Endodermal cell (in vitro differentiated cells): ENCODE data around the gene AXIN2. TPM values are rescaled to one million over a fixed set of nuclear protein-coding genes. Genes with fewer than 3 reads are reported as not detected.

Experiments
- DNase-seq: peaks from one replicate; pipeline ENCODE4 v3.0.0-alpha.2; 2017
- H3K27ac ChIP-seq: 2 replicates; pipeline ENCODE4 v1.5.1; 2013; ENCODE audit warnings: mild to moderate bottlenecking, low read depth, low read length, moderate library complexity
- H3K27me3 ChIP-seq: 2 replicates; pipeline ENCODE4 v1.6.1; 2013; ENCODE audit warnings: mild to moderate bottlenecking, low read length, moderate library complexity; ENCODE audit not compliant: insufficient read depth, control insufficient read depth, poor library complexity, severe bottlenecking
- H3K36me3 ChIP-seq: 2 replicates; pipeline ENCODE4 v1.7.0; 2013; ENCODE audit warnings: mild to moderate bottlenecking, low read length, moderate library complexity; ENCODE audit not compliant: control insufficient read depth, insufficient read depth
- H3K4me1 ChIP-seq: one replicate; pipeline ENCODE4 v1.7.0; 2013; ENCODE audit warnings: low read length; ENCODE audit not compliant: control insufficient read depth, insufficient read depth
- H3K4me3 ChIP-seq: 2 replicates; pipeline ENCODE4 v1.5.1; 2013; ENCODE audit warnings: mild to moderate bottlenecking, low read length, moderate library complexity
- H3K9ac ChIP-seq: 2 replicates; pipeline ENCODE4 v1.6.1; 2013; ENCODE audit warnings: mild to moderate bottlenecking, low read length, moderate library complexity; ENCODE audit not compliant: poor library complexity, severe bottlenecking; ENCODE audit errors: extremely low read depth
- H3K9me3 ChIP-seq: 2 replicates; pipeline ENCODE4 v1.6.1; 2013; ENCODE audit warnings: mild to moderate bottlenecking, low read length, moderate library complexity; ENCODE audit not compliant: control insufficient read depth
- H3K27ac Mint-ChIP-seq: 2 replicates; pipeline ENCODE4 v1.8.0; 2020; ENCODE audit warnings: mixed read lengths
- H3K27me3 Mint-ChIP-seq: 2 replicates; pipeline ENCODE4 v1.8.0; 2021; ENCODE audit warnings: mild to moderate bottlenecking, mixed read lengths; ENCODE audit not compliant: insufficient read depth
- H3K36me3 Mint-ChIP-seq: 2 replicates; pipeline ENCODE4 v1.8.0; 2020; ENCODE audit warnings: low read depth, mixed read lengths
- H3K4me1 Mint-ChIP-seq: 2 replicates; pipeline ENCODE4 v1.8.0; 2020; ENCODE audit warnings: mixed read lengths
- H3K4me3 Mint-ChIP-seq: 2 replicates; pipeline ENCODE4 v1.8.0; 2020; ENCODE audit warnings: mild to moderate bottlenecking, moderate library complexity, mixed read lengths
- H3K9me3 Mint-ChIP-seq: 2 replicates; pipeline ENCODE4 v1.8.0; 2020; ENCODE audit warnings: mild to moderate bottlenecking, mixed read lengths
- CTCF ChIP-seq: fragments of 200-600 bp; sonication (generic); conservative IDR thresholded peaks from 2 replicates; pipeline ENCODE4 v1.5.0; 2021; ENCODE audit warnings: antibody characterized with exemption, mild to moderate bottlenecking
- WGBS, 2 experiments: methylation state at CpG; one replicate each; pipeline versions ENCODE4 v1.1.5 to v1.1.7; 2013; ENCODE audit warnings: missing lambda C conversion rate in 2 of 2, mixed read lengths in 1 of 2; ENCODE audit not compliant: insufficient coverage in 1 of 2, insufficient read length in 1 of 2; 5-methylcytosine and 5-hydroxymethylcytosine counted together
- total RNA-seq, 2 donors: library from RNA; stranded (reverse); fragmentation: NEBNext Ultra II Directional in 1 of 2; extraction: Animal tissue kit (Norgen Biotek cat#: 25700) in 1 of 2; gene quantifications; 2 replicates in 1 of 2; 3 replicates in 1 of 2; pipeline ENCODE4 v1.2.1, GENCODE V29; 2021

Gene AXIN2
- total RNA-seq, 2 donors from 2014 or later, result 40.1 to 53.2 TPM

- Mint-ChIP-seq H3K36me3 (peaks cover 90% of the 10 kb centered on the region), H3K4me1 (peaks cover 35% of the 10 kb centered on the region), H3K27me3 (no peaks in the 10 kb centered on the region), H3K4me3 (no peak overlapping the region), H3K9me3 (no peaks in the 10 kb centered on the region), H3K27ac (no peak overlapping the region)
- Histone ChIP-seq H3K27ac (peak overlapping the region; percentile 29), H3K9ac (no peak overlapping the region), H3K27me3 (no peaks in the 10 kb centered on the region), H3K9me3 (no peaks in the 10 kb centered on the region), H3K4me3 (no peak overlapping the region), H3K36me3 (peaks cover 96% of the 10 kb centered on the region), H3K4me1 (peaks cover 16% of the 10 kb centered on the region)
- 96% methylated on average over 29 to 35 of the region's 35 CpGs for WGBS, 2 experiments
- TF ChIP-seq CTCF, result no peak
- DNase-seq, result peak; percentile 41
Measured at GRCh38 chr17:65536573-65537342, 24.7 kb downstream of the AXIN2 start.

GRCh38 chr17:65535777-65536572 lies 25.5 kb downstream of the AXIN2 start:
- Mint-ChIP-seq H3K27me3 (no peaks in the 10 kb centered on the region), H3K27ac (peak overlapping the region; percentile 57), H3K36me3 (peaks cover 89% of the 10 kb centered on the region), H3K4me1 (peaks cover 43% of the 10 kb centered on the region), H3K9me3 (no peaks in the 10 kb centered on the region), H3K4me3 (no peak overlapping the region)
- H3K27ac ChIP-seq, result peak overlapping the region; percentile 13
- no peak overlapping the region for H3K4me3 ChIP-seq
- H3K9me3 ChIP-seq, result no peaks in the 10 kb centered on the region
- 96% methylated on average over 8 to 17 of the region's 17 CpGs for WGBS, 2 experiments
- H3K9ac ChIP-seq, result no peak overlapping the region
- H3K4me1 ChIP-seq, result peaks cover 22% of the 10 kb centered on the region
- H3K27me3 ChIP-seq, result no peaks in the 10 kb centered on the region
- no peak for TF ChIP-seq CTCF
- H3K36me3 ChIP-seq, result peaks cover 96% of the 10 kb centered on the region
- no peak for DNase-seq

- peaks cover 27% of the 10 kb centered on the region for H3K4me1 ChIP-seq
- Mint-ChIP-seq H3K9me3 (no peaks in the 10 kb centered on the region), H3K4me3 (no peak overlapping the region), H3K36me3 (peaks cover 87% of the 10 kb centered on the region), H3K27ac (peak overlapping the region; percentile 72), H3K4me1 (peaks cover 43% of the 10 kb centered on the region), H3K27me3 (no peaks in the 10 kb centered on the region)
- H3K36me3 ChIP-seq, result peaks cover 96% of the 10 kb centered on the region
- 95 to 97% methylated on average over 5 to 9 of the region's 9 CpGs for whole genome bisulfite sequencing, 2 experiments
- no peak overlapping the region for H3K27ac ChIP-seq
- TF ChIP-seq CTCF, result no peak
- H3K27me3 ChIP-seq, result no peaks in the 10 kb centered on the region
- H3K9ac ChIP-seq, result no peak overlapping the region
- DNase-seq, result no peak
- no peaks in the 10 kb centered on the region for H3K9me3 ChIP-seq
- H3K4me3 ChIP-seq, result no peak overlapping the region
Measured at GRCh38 chr17:65533852-65534457, 27.5 kb downstream of the AXIN2 start.
